PC-3 (cell line): ENCODE measurements around the gene GTF2H4. TPM values are rescaled to one million over a fixed set of nuclear protein-coding genes. Genes with fewer than 3 reads are reported as not detected.

Experiments used
- ATAC-seq: fragments of 200-7000 bp; cut with Tn5 transposase; 2 replicates; pipeline ENCODE4 v1.9.1; 2020; ENCODE audit warnings: mild to moderate bottlenecking, moderate library complexity
- BruUV-seq: library from RNA; stranded (reverse); fragments of 400-500 nt; replicated peaks from 2 replicates; lab custom pipeline; 2021; lab: Mats Ljungman, UMichigan
- CTCF ChIA-PET: fragments of 300-600 bp; sonication (Branson Sonifier 250); formaldehyde crosslinking; loops from one replicate; lab custom pipeline; 2022; ENCODE audit warnings: antibody characterized with exemption; lab: Charles Lee
- POLR2A ChIA-PET: fragments of 300-600 bp; sonication (Branson Sonifier 250); formaldehyde crosslinking; loops from one replicate; lab custom pipeline; 2022; ENCODE audit warnings: antibody characterized with exemption; ENCODE audit not compliant: unreplicated experiment; lab: Charles Lee
- DNase-seq: peaks from one replicate; pipeline ENCODE4 v3.0.0-alpha.2; 2015
- H2AFZ ChIP-seq: fragments of 300-600 bp; sonication (generic); 2 replicates; pipeline ENCODE4 v1.6.0; 2016; ENCODE audit warnings: antibody characterized with exemption, low read length
- H3F3A ChIP-seq: fragments of 300-600 bp; sonication (generic); one replicate; pipeline ENCODE4 v1.6.0; 2017; ENCODE audit warnings: antibody characterized with exemption, low read length, control low read depth, mild to moderate bottlenecking; ENCODE audit not compliant: unreplicated experiment
- H3K27ac ChIP-seq: fragments of 300-600 bp; sonication (generic); 2 replicates; pipeline ENCODE4 v1.5.1; 2016; ENCODE audit warnings: mild to moderate bottlenecking, low read length
- H3K27me3 ChIP-seq: fragments of 300-600 bp; sonication (generic); 2 replicates; pipeline ENCODE4 v1.6.1; 2016; ENCODE audit warnings: low read length, mixed read lengths
- H3K36me3 ChIP-seq: fragments of 300-600 bp; sonication (generic); 2 replicates; pipeline ENCODE4 v1.6.1; 2016; ENCODE audit warnings: low read depth, mixed run types, low read length, mixed read lengths
- H3K4me1 ChIP-seq: fragments of 300-600 bp; sonication (generic); 2 replicates; pipeline ENCODE4 v1.5.1; 2016; ENCODE audit warnings: low read length; ENCODE audit not compliant: insufficient read depth
- H3K4me2 ChIP-seq: fragments of 300-600 bp; sonication (generic); 2 replicates; pipeline ENCODE4 v1.6.0; 2016; ENCODE audit warnings: low read length
- H3K4me3 ChIP-seq: fragments of 300-600 bp; sonication (generic); 2 replicates; pipeline ENCODE4 v1.5.1; 2016; ENCODE audit warnings: mild to moderate bottlenecking, low read length, mixed read lengths
- H3K79me2 ChIP-seq: fragments of 300-600 bp; sonication (generic); 2 replicates; pipeline ENCODE4 v1.6.1; 2017; ENCODE audit warnings: low read length, mixed read lengths
- H3K9ac ChIP-seq: fragments of 300-600 bp; sonication (generic); 2 replicates; pipeline ENCODE4 v1.6.0; 2016; ENCODE audit warnings: mild to moderate bottlenecking, low read length
- H3K9me2 ChIP-seq: fragments of 300-600 bp; sonication (generic); replicated peaks from 2 replicates; pipeline ENCODE4 v1.6.1; 2016; ENCODE audit warnings: mixed run types, low read length, mixed read lengths
- H3K9me3 ChIP-seq: fragments of 300-600 bp; sonication (generic); 2 replicates; pipeline ENCODE4 v1.6.1; 2016; ENCODE audit warnings: low read length, mixed read lengths
- H4K20me1 ChIP-seq: fragments of 300-600 bp; sonication (generic); 2 replicates; pipeline ENCODE4 v1.6.1; 2016; ENCODE audit warnings: low read length, mixed read lengths
- CTCF ChIP-seq: fragments of 300-600 bp; sonication (generic); conservative IDR thresholded peaks from 2 replicates; pipeline ENCODE4 v1.5.1; 2017; ENCODE audit warnings: antibody characterized with exemption, low read depth, mild to moderate bottlenecking, low read length
- EZH2 ChIP-seq: fragments of 300-600 bp; sonication (generic); IDR thresholded peaks from one replicate; pipeline ENCODE4 v1.6.1; 2017; ENCODE audit warnings: antibody characterized with exemption, mild to moderate bottlenecking, low read length; ENCODE audit not compliant: unreplicated experiment
- EZH2phosphoT487 ChIP-seq: fragments of 300-600 bp; sonication (generic); IDR thresholded peaks from 2 replicates; pipeline ENCODE4 v1.6.1; 2018; ENCODE audit warnings: mild to moderate bottlenecking, antibody characterized with exemption, low read length, borderline replicate concordance
- intact Hi-C: fragments of 100-400 bp; cut with micrococcal nuclease; formaldehyde crosslinking; loops from 2 replicates; pipeline ENCODE4 v1.9.0; 2023
- total RNA-seq: library from RNA; depleted of rRNA; stranded (reverse); fragments of >200 nt; gene quantifications from 2 replicates; pipeline ENCODE4 v1.2.3, GENCODE V29; 2014

GTF2H4 gene
- total RNA-seq, 1 experiment from 2014 or later: 28.7 TPM

GRCh38 chr6:30890646-30891449 is 17.2 kb upstream of the GTF2H4 start:
- Histone ChIP-seq H3K79me2 (peaks cover 37% of the 10 kb centered on the region), H3K27ac (no peak overlapping the region), H3F3A (no peaks in the 10 kb centered on the region), H3K4me2 (no peak overlapping the region), H3K4me1 (peaks cover 24% of the 10 kb centered on the region), H3K27me3 (no peaks in the 10 kb centered on the region), H3K4me3 (no peak overlapping the region), H3K9me2 (no peaks in the 10 kb centered on the region), H3K36me3 (peaks cover 41% of the 10 kb centered on the region; the same call in 1 of the 2 replicates), H3K9me3 (no peaks in the 10 kb centered on the region), H2AFZ (no peak overlapping the region), H4K20me1 (peaks cover 19% of the 10 kb centered on the region), H3K9ac (no peak overlapping the region)
- CTCF ChIA-PET: no interaction called here
- POLR2A ChIA-PET: no interaction called here
- ATAC-seq (no peak), DNase-seq (no peak)
- intact Hi-C loops: no loop called here
- TF ChIP-seq EZH2: no peak
- TF ChIP-seq EZH2phosphoT487: no peak
- no peak for TF ChIP-seq CTCF
- BruUV-seq: no TSS peak

DNA sequence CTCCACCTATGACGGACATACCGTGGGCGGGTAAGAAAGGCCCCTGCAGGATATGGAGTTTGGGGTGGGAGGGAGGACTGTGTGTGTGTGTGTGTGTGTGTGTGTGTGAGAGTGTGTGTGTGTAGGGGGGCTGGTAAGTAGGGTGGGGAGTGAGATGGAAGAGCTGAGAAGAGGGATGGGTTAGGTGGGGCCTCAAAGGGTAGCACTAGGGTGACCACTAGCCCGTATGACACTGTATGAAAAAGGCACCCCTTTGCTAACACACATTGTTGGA is 16.6 kb upstream of the GTF2H4 start:
- H3K9me2 ChIP-seq: no peaks in the 10 kb centered on the region
- H3K4me2 ChIP-seq: no peak overlapping the region
- ChIA-PET POLR2A (no interaction called here), CTCF (no interaction called here)
- intact Hi-C loops: no loop called here
- no peak overlapping the region for H2AFZ ChIP-seq
- peaks cover 19% of the 10 kb centered on the region for H4K20me1 ChIP-seq
- no TSS peak for BruUV-seq
- H3K4me3 ChIP-seq: no peak overlapping the region
- H3K27ac ChIP-seq: no peak overlapping the region
- no peaks in the 10 kb centered on the region for H3F3A ChIP-seq
- H3K9ac ChIP-seq: no peak overlapping the region
- ATAC-seq (no peak), DNase-seq (no peak)
- no peaks in the 10 kb centered on the region for H3K9me3 ChIP-seq
- no peaks in the 10 kb centered on the region for H3K27me3 ChIP-seq
- H3K79me2 ChIP-seq: peaks cover 32% of the 10 kb centered on the region
- peaks cover 21% of the 10 kb centered on the region for H3K4me1 ChIP-seq
- no peak for TF ChIP-seq CTCF
- TF ChIP-seq EZH2phosphoT487: no peak
- TF ChIP-seq EZH2: no peak
- peaks cover 44% of the 10 kb centered on the region; the same call in 1 of the 2 replicates for H3K36me3 ChIP-seq

- Histone ChIP-seq H3K4me2 (no peak overlapping the region), H3K9me2 (no peaks in the 10 kb centered on the region), H3F3A (no peaks in the 10 kb centered on the region), H3K79me2 (peaks cover 26% of the 10 kb centered on the region), H4K20me1 (peaks cover 14% of the 10 kb centered on the region; the same call in 1 of the 2 replicates), H3K4me1 (peaks cover 15% of the 10 kb centered on the region), H3K36me3 (peaks cover 44% of the 10 kb centered on the region; the same call in 1 of the 2 replicates), H3K27ac (no peak overlapping the region), H3K27me3 (no peaks in the 10 kb centered on the region), H2AFZ (no peak overlapping the region), H3K9ac (no peak overlapping the region), H3K9me3 (no peaks in the 10 kb centered on the region), H3K4me3 (no peak overlapping the region)
- CTCF ChIA-PET: no interaction called here
- DNase-seq: no peak
- no peak for ATAC-seq
- TF ChIP-seq EZH2 (no peak), EZH2phosphoT487 (no peak), CTCF (no peak)
- intact Hi-C loops: no loop called here
- POLR2A ChIA-PET: no interaction called here
- BruUV-seq: no TSS peak
Measured at GRCh38 chr6:30891816-30892538, 16.0 kb upstream of the GTF2H4 start.
